ENCODE data around the gene PIK3AP1. TPM values are rescaled to one million over a fixed set of nuclear protein-coding genes. Genes with fewer than 3 reads are reported as not detected.

PIK3AP1 gene
- total and polyA plus RNA-seq, 2 of the 8 experiments (the other 6 are each of a cell fraction or from before 2014, with no cell fraction given) = 1.9 to 4.5 TPM

GRCh38 chr10:96692427-96692826 lies 27.9 kb downstream of the PIK3AP1 start (continued):
- TF ChIP-seq CTCF (IDR thresholded peaks at IDR 0.05; ENCODE audit: control extremely low read depth in 1 of 3, insufficient read depth in 1 of 3, low read depth in 1 of 3, low read length in 3 of 3) (no peak), NRF1 (IDR thresholded peaks at IDR 0.05; ENCODE audit: low read depth, low read length) (no peak)

Data from H1 (cell line).